GM21447 (cell line): ENCODE data around the gene DPF3.

Experiments
- ATAC-seq: cut with Tn5 transposase; IDR thresholded peaks from one replicate; pipeline ENCODE4 v1.9.1; 2021; ENCODE audit not compliant: unreplicated experiment

Gene DPF3

GRCh38 chr14:72844524-72844923, 49.4 kb downstream of the DPF3 start:
- ATAC-seq, result no peak

GRCh38 chr14:72839753-72840607, 53.9 kb downstream of the DPF3 start:
- ATAC-seq, result no peak

- ATAC-seq, result no peak
Observed at GRCh38 chr14:72839351-72839750, 54.5 kb downstream of the DPF3 start.

GRCh38 chr14:72836085-72836484, 57.8 kb downstream of the DPF3 start:
- ATAC-seq, result no peak

- ATAC-seq, result no peak
Observed at GRCh38 chr14:72833174-72833573, 60.7 kb downstream of the DPF3 start.

GRCh38 chr14:72830786-72831594, 62.9 kb downstream of the DPF3 start:
- no peak for ATAC-seq

GRCh38 chr14:72830356-72830755, 63.5 kb downstream of the DPF3 start:
- no peak for ATAC-seq

- no peak for ATAC-seq
Observed at GRCh38 chr14:72828604-72829003, 65.3 kb downstream of the DPF3 start.

- no peak for ATAC-seq
Observed at GRCh38 chr14:72826039-72826438, 67.9 kb downstream of the DPF3 start.

GRCh38 chr14:72825486-72825885, 68.4 kb downstream of the DPF3 start:
- ATAC-seq, result no peak

GRCh38 chr14:72824051-72824450, 69.8 kb downstream of the DPF3 start:
- no peak for ATAC-seq

GRCh38 chr14:72822946-72823611, 70.8 kb downstream of the DPF3 start:
- no peak for ATAC-seq

GRCh38 chr14:72818998-72819397, 74.9 kb downstream of the DPF3 start:
- no peak for ATAC-seq

GRCh38 chr14:72816287-72816686, 77.6 kb downstream of the DPF3 start:
- ATAC-seq, result no peak

- no peak for ATAC-seq
Observed at GRCh38 chr14:72815430-72815829, 78.5 kb downstream of the DPF3 start.

- no peak for ATAC-seq
Observed at GRCh38 chr14:72812292-72812851, 81.5 kb downstream of the DPF3 start.

- no peak for ATAC-seq
Observed at GRCh38 chr14:72810201-72810600, 83.7 kb downstream of the DPF3 start.

GRCh38 chr14:72809063-72809462, 84.8 kb downstream of the DPF3 start:
- ATAC-seq, result no peak

GRCh38 chr14:72808564-72808963, 85.3 kb downstream of the DPF3 start:
- ATAC-seq, result no peak

- no peak for ATAC-seq
Observed at GRCh38 chr14:72802588-72802946, 91.3 kb downstream of the DPF3 start.

GRCh38 chr14:72801836-72802587, 91.9 kb downstream of the DPF3 start:
- ATAC-seq, result no peak
